ENCODE data around the gene SLC47A1.
"Not testable (repeated sequence)": the region's sequence is repeated elsewhere in the genome, so short reads cannot be mapped to it uniquely, and the experiment has no call there.

Gene SLC47A1

DNA sequence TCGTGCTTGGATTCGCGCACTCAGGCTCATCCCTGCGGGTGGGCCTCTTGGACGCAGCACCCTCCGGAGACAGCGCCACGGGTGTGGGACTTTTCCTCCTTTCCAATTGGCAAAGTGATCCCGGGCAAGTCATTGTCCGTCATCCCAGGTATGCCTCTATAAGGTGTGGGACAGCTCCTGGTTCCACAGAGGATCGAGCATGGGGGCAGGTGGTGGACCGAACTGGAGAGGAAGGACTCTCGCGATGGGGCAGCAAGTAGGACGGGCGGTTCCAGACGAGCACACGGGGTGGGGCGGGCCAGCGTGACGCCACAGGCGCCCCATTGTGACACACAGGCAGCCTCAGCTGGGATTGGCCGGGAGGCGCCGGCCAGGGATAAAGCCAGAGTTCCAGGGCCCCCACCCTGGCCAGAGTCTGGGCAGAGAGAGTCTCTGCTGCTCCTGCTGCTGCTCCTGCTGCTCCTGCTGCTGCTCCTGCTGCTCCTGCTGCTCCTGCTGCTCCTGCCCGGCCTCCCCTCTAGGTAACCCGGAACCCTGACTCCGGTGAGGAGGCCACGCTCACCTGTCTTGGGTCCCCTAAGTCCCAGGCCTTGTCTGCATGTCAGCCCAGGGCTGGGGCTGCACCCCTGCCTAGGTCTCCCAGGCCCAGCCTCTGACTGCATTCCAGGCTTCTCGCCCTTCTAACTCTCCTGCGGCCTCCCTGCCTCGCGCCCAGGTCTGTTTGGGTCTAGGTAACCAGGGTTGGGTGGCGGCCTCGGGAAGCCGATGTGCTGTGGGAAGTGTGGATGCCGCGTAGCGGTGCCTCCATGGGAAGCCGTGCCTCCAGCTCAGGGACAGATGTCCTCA, 38.5 kb upstream of the SLC47A1 start:
- Histone ChIP-seq H3K27me3 (replicated peaks; ENCODE audit: control insufficient read depth, insufficient read depth, low read length) (no peaks in the 10 kb centered on the region; the same call in 1 of the 2 replicates), H3K36me3 (ENCODE audit: control insufficient read depth, insufficient read depth, low read length) (no peaks in the 10 kb centered on the region), H3K4me3 (replicated peaks; ENCODE audit: low read depth, low read length) (no peak overlapping the region)
- no peak for DNase-seq (ENCODE audit: extremely low read depth, insufficient read length)
- TF ChIP-seq, protein P1, sequence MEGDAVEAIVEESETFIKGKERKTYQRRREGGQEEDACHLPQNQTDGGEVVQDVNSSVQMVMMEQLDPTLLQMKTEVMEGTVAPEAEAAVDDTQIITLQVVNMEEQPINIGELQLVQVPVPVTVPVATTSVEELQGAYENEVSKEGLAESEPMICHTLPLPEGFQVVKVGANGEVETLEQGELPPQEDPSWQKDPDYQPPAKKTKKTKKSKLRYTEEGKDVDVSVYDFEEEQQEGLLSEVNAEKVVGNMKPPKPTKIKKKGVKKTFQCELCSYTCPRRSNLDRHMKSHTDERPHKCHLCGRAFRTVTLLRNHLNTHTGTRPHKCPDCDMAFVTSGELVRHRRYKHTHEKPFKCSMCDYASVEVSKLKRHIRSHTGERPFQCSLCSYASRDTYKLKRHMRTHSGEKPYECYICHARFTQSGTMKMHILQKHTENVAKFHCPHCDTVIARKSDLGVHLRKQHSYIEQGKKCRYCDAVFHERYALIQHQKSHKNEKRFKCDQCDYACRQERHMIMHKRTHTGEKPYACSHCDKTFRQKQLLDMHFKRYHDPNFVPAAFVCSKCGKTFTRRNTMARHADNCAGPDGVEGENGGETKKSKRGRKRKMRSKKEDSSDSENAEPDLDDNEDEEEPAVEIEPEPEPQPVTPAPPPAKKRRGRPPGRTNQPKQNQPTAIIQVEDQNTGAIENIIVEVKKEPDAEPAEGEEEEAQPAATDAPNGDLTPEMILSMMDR (IDR thresholded peaks at IDR 0.05; ENCODE audit: insufficient read depth, low read length, poor library complexity, severe bottlenecking) = no peak

DNA sequence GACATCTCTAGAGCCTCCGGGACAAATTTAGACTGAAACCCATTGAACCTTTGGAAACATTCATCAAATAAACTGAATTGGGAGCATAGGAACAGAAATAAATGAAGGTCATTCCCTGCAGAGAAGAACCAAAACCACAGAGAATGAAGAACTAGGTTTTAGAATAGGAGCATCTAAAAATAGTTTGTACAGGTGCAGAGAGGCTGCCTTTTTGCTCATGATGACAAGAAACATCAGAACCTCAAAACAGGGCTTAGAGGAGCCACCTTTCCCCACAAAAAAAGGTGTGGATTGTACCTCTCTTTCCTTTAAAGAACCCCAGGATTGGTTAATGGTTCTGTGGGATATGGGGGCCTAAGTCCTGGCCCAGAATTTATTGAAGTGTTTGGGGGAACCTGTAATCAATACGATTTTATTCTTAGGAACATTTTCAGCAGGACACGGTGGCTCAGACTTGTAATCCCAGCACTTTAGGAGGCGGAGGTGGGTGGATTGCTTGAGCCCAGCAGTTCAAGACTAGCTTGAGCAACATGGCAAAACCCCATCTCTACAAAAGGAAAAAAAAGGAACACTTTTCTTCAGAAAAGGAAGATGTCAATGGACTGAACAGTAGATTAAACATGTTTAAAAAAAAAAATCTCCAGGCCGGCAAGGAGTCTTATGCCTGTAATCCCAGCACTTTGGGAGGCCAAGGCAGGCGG, 37.7 kb upstream of the SLC47A1 start:
- no peak overlapping the region for H3K4me3 ChIP-seq (replicated peaks; ENCODE audit: low read depth, low read length)
- no peaks in the 10 kb centered on the region for H3K36me3 ChIP-seq (ENCODE audit: control insufficient read depth, insufficient read depth, low read length)
- no peak for DNase-seq (ENCODE audit: extremely low read depth, insufficient read length)
- TF ChIP-seq, protein P1 (IDR thresholded peaks at IDR 0.05; ENCODE audit: insufficient read depth, low read length, poor library complexity, severe bottlenecking) = no peak
- H3K27me3 ChIP-seq (replicated peaks; ENCODE audit: control insufficient read depth, insufficient read depth, low read length) = no peaks in the 10 kb centered on the region; the same call in 1 of the 2 replicates

DNA sequence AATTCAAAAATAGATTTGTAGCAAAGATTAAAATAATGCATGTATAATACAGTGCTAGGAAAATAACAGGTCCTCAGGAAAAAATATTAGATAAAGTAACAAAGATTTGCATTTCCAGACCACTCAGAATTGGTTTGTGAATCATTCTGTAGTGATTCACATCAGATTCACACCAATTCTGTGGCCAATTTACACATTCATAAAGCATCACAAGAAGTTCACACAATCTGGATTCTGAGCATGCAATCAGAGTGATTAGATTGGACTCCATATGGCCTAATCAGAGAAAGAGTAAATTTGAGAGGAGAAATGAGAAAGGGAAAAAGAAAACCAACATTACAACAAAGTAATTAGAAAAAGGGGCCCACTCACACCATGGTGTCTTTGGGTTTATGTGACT, 36.0 kb upstream of the SLC47A1 start:
- TF ChIP-seq, protein P1 (IDR thresholded peaks at IDR 0.05; ENCODE audit: insufficient read depth, low read length, poor library complexity, severe bottlenecking) = no peak
- H3K27me3 ChIP-seq (replicated peaks; ENCODE audit: control insufficient read depth, insufficient read depth, low read length) = no peaks in the 10 kb centered on the region; the same call in 1 of the 2 replicates

DNA sequence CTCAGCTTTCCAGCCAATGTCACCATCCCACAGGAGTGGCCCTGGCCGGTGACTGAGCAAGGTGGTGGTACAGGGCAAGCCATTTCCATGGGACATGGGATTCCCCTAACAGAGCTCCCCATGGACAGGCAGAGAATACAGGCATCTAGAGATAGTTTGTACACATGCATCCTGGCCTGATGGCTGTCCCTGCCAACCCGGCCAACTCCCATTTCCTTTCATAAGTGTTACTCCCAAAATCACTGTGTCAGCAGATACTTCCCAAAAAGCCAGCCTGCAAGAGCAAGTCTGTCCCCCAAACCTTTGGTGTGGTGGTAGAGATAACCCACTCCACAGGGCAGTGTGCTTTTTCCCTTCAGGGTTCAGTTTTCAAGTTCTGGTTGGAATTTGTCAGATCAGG, 32.4 kb upstream of the SLC47A1 start:
- DNase-seq (ENCODE audit: extremely low read depth, insufficient read length) = no peak
- Histone ChIP-seq H3K27me3 (replicated peaks; ENCODE audit: control insufficient read depth, insufficient read depth, low read length) (no peaks in the 10 kb centered on the region; the same call in 1 of the 2 replicates), H3K4me3 (replicated peaks; ENCODE audit: low read depth, low read length) (no peak overlapping the region), H3K36me3 (ENCODE audit: control insufficient read depth, insufficient read depth, low read length) (no peaks in the 10 kb centered on the region)
- TF ChIP-seq, protein P1 (IDR thresholded peaks at IDR 0.05; ENCODE audit: insufficient read depth, low read length, poor library complexity, severe bottlenecking) = no peak

More for the DNA sequence above, 36.0 kb upstream of the SLC47A1 start:
- no peaks in the 10 kb centered on the region for H3K36me3 ChIP-seq (ENCODE audit: control insufficient read depth, insufficient read depth, low read length)
- H3K4me3 ChIP-seq (replicated peaks; ENCODE audit: low read depth, low read length) = no peak overlapping the region
- no peak for DNase-seq (ENCODE audit: extremely low read depth, insufficient read length)

DNA sequence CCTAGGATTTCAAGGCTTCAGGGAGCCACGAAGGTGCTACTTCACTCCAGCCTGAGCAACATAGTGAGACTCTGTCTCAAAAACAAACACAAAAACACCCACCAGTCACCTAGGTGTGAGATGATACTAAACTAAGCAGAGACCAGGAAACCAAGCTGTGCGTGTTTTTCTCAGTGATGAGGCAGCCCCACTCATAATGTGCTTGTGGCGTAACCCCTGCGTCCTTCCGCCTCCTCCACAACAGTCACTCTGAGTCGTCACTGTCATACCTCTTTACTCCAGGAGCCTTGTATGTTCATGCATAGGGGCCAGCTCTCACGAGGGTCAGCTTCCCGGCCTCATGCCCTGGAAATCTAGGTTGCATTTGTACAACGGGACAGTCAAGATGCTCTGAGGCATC, 31.1 kb upstream of the SLC47A1 start:
- no peaks in the 10 kb centered on the region; the same call in 1 of the 2 replicates for H3K27me3 ChIP-seq (replicated peaks; ENCODE audit: control insufficient read depth, insufficient read depth, low read length)
- TF ChIP-seq, protein P1 (IDR thresholded peaks at IDR 0.05; ENCODE audit: insufficient read depth, low read length, poor library complexity, severe bottlenecking) = no peak
- DNase-seq (ENCODE audit: extremely low read depth, insufficient read length) = no peak
- no peak overlapping the region for H3K4me3 ChIP-seq (replicated peaks; ENCODE audit: low read depth, low read length)
- H3K36me3 ChIP-seq (ENCODE audit: control insufficient read depth, insufficient read depth, low read length) = no peaks in the 10 kb centered on the region

DNA sequence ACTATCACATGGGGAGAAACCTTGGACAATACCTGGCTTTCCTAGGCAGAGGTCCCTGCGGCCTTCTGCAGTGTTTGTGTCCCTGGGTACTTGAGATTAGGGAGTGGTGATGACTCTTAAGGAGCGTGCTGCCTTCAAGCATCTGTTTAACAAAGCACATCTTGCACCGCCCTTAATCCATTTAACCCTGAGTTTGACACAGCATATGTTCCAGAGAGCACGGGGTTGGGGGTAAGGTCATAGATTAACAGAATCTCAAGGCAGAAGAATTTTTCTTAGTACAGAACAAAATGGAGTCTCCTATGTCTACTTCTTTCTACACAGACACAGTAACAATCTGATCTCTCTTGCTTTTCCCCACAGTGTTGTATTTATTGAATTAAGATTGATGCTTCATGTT, 28.1 kb upstream of the SLC47A1 start:
- not testable (repeated sequence) for H3K4me3 ChIP-seq (replicated peaks; ENCODE audit: low read depth, low read length); H3K36me3 ChIP-seq (ENCODE audit: control insufficient read depth, insufficient read depth, low read length); H3K27me3 ChIP-seq (replicated peaks; ENCODE audit: control insufficient read depth, insufficient read depth, low read length); DNase-seq (ENCODE audit: extremely low read depth, insufficient read length)
